ENCODE results near the gene NTRK2. TPM values are rescaled to one million over a fixed set of nuclear protein-coding genes. Genes with fewer than 3 reads are reported as not detected.
A peak's percentile ranks its signal among the peaks of the same experiment; 100 is the strongest.

Gene NTRK2
- total RNA-seq, 4 donors from 2014 or later: 1.1 to 7.3 (median 1.5) TPM

DNA sequence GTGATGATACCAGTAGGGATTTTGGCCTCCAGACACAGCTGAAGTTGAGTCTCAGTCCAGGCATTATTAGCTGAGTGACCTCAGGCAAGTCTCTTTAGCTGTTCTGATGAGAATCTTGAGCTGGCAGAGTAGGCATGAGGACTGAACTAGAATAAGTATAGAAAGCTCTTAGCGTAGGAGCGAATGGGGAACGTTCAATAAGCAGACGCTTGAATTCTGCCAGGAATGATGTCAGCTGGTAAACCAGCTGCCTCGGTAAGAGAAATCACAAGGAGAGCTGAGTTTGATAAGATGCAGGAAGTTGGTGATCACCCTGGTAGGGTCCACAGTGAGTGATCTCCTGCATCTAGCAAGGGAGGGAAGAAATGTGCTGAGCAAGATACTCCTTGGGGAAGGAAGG lies 280.4 kb downstream of the NTRK2 start:
- Histone ChIP-seq H3K36me3 (no peaks in the 10 kb centered on the region), H3K9me3 (no peaks in the 10 kb centered on the region), H3K4me3 (no peak overlapping the region), H3K4me1 (peaks cover 0 to 3% of the 10 kb centered on the region in 2 donors), H3K27ac (no peak overlapping the region), H3K27me3 (no peaks in the 10 kb centered on the region)
- TF ChIP-seq, protein P1, sequence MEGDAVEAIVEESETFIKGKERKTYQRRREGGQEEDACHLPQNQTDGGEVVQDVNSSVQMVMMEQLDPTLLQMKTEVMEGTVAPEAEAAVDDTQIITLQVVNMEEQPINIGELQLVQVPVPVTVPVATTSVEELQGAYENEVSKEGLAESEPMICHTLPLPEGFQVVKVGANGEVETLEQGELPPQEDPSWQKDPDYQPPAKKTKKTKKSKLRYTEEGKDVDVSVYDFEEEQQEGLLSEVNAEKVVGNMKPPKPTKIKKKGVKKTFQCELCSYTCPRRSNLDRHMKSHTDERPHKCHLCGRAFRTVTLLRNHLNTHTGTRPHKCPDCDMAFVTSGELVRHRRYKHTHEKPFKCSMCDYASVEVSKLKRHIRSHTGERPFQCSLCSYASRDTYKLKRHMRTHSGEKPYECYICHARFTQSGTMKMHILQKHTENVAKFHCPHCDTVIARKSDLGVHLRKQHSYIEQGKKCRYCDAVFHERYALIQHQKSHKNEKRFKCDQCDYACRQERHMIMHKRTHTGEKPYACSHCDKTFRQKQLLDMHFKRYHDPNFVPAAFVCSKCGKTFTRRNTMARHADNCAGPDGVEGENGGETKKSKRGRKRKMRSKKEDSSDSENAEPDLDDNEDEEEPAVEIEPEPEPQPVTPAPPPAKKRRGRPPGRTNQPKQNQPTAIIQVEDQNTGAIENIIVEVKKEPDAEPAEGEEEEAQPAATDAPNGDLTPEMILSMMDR (IDR thresholded peaks at IDR 0.05 in 4 of 5, conservative IDR thresholded peaks at IDR 0.05 in 1 of 5): no peak
- TF ChIP-seq POLR2A (IDR thresholded peaks at IDR 0.05): no peak
- DNase-seq: no peak
- in situ Hi-C loops (cut with MboI; ENCODE audit: low sequenced_read_pairs in 4 of 4) (loop anchor here in 3 of 4 donors (10.0 to 25.0 kb wide), 3 partner anchors 255 to 563 kb away; no protein-coding TSS in a partner anchor), intact Hi-C loops (cut with DNase I; ENCODE audit: low total_unique reads) (loop anchor here (10.0 kb wide), 1 partner anchor 555 kb away; no protein-coding TSS in a partner anchor)
- ATAC-seq: no peak

DNA sequence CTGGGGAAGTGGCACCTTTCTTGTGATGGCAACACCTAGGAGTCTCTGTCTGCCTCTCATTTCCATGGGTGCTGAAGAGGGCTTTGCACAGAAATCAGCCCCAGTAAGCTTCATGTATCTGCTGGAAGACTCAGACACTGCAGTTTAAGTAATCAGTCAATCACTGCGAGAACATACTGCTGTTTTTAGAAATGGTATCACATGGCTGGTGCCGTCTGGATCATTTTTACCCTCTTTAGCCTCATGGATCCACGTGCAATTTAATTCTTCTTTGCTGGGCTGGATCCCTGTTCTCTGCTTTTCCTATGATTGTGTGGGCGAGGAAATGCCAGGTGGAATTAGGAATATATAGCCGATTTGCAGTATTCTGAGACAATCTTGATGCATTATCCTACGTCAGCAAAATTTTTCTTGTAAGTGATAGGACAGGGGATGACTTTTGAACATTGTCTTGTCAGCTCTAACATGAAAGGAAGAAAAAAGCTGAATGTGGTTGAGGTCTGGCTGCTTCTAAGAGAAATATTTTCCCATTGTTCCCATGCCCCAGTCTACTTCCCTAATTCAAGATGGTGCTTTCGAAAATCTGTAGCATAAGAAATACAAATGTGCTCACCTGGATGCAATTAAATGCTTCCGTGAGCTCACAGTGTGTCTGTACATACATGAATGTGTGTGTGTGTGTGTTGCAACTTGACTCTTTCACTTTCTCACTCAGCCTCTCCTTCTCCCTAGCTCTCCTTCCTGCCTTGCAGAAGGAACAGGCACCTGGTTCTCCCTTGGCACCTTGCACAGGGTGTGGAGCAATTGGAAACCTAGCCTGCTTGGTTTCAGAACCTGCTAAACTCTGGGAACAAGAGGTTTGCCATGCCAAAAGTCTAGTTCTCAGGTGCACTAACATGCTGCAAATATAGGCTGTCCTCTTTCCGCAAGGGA lies 281.6 kb downstream of the NTRK2 start:
- TF ChIP-seq, protein P1 (IDR thresholded peaks at IDR 0.05 in 4 of 5, conservative IDR thresholded peaks at IDR 0.05 in 1 of 5): no peak
- no peak for TF ChIP-seq POLR2A (IDR thresholded peaks at IDR 0.05)
- no peaks in the 10 kb centered on the region for H3K27me3 ChIP-seq
- in situ Hi-C loops (cut with MboI; ENCODE audit: low sequenced_read_pairs in 4 of 4) (loop anchor here in 3 of 4 donors (10.0 to 25.0 kb wide), 3 partner anchors 256 to 564 kb away; no protein-coding TSS in a partner anchor), intact Hi-C loops (cut with DNase I; ENCODE audit: low total_unique reads) (loop anchor here (10.0 kb wide), 1 partner anchor 556 kb away; no protein-coding TSS in a partner anchor)
- no peak for ATAC-seq
- no peak for DNase-seq
- H3K4me3 ChIP-seq: no peak overlapping the region
- H3K9me3 ChIP-seq: no peaks in the 10 kb centered on the region
- no peak overlapping the region for H3K27ac ChIP-seq
- peaks cover 0 to 3% of the 10 kb centered on the region in 2 donors for H3K4me1 ChIP-seq
- H3K36me3 ChIP-seq: no peaks in the 10 kb centered on the region

DNA sequence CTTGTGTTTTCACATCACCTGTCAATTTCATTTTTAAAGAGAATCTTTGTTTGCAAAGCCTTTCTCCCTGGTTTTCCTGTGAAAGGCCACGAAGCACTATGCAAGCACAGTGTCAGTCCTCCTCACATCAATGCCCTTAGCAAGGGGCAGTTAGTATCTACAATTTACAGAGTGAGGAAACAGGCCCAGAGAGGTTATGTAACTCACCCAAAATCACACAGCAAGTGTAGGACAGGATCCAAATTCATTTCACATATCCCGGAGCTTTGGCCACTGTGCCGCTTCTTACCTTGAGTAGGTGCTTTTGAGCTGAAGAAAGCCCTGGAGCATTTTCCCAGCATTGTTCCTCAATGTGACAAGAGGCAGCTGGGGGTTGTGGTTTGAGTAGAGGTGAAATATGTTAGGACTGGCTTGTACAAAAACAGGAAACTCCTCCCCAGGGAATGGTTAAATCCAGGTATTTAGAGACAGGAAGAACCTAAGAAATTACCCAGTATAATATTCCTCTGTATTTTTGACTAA lies 283.8 kb downstream of the NTRK2 start:
- Histone ChIP-seq H3K9me3 (no peaks in the 10 kb centered on the region), H3K4me3 (no peak overlapping the region), H3K4me1 (peaks cover 0 to 3% of the 10 kb centered on the region in 2 donors), H3K27me3 (no peaks in the 10 kb centered on the region), H3K27ac (no peak overlapping the region), H3K36me3 (no peaks in the 10 kb centered on the region)
- DNase-seq: no peak
- in situ Hi-C loops (cut with MboI; ENCODE audit: low sequenced_read_pairs in 4 of 4) (loop anchor here in 3 of 4 donors (10.0 to 25.0 kb wide), 3 partner anchors 259 to 566 kb away; no protein-coding TSS in a partner anchor), intact Hi-C loops (cut with DNase I; ENCODE audit: low total_unique reads) (loop anchor here (10.0 kb wide), 1 partner anchor 559 kb away; no protein-coding TSS in a partner anchor)
- no peak for ATAC-seq
- TF ChIP-seq, protein P1 (IDR thresholded peaks at IDR 0.05 in 4 of 5, conservative IDR thresholded peaks at IDR 0.05 in 1 of 5): no peak
- TF ChIP-seq POLR2A (IDR thresholded peaks at IDR 0.05): no peak

DNA sequence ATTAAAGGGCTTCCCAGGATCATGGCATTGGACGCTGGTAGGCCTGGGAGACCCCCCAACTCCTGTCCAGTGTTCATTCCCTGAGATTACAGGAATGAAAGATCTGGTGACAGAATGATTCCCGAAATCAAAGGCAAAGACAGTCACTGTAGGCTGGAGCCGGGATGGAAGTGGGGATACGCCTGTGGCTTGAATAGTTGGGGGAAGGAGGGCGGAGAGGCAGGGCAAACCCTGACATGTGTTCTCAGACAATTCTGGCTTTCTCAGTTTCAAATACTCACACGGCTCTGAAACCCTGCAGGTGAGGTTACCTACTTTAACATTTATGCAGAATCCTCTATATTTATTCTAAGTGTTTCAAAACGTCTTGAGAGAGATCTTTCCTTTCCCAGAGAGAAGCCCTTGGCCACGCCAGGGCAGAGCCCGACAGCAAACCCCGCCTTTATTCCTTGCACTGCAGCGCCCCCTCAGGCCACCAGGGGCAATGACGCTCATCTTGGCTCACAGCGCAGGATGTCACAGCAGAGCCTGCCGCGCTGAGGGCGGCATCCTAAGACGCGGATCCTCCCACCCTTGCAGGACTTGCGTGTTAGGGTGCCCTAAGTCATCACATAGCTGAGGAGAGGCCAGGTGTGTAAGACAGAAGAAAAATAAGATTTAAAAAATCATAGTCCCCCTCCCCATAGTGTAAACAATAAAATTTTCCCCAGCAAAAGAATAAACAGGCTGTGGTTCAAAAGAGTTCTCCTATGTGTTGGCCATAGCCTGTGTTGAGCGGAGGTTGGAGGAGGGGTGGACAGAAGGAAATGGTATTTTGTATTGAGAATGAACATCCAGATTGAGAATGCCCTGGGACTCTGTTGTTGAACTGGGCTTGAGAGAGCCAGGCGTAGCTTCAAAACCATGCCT lies 284.5 kb downstream of the NTRK2 start:
- DNase-seq: peak; percentile 24 to 52
- Histone ChIP-seq H3K4me1 (peaks cover 0 to 3% of the 10 kb centered on the region in 2 donors), H3K4me3 (no peak overlapping the region), H3K27ac (no peak overlapping the region), H3K27me3 (no peaks in the 10 kb centered on the region), H3K36me3 (no peaks in the 10 kb centered on the region), H3K9me3 (no peaks in the 10 kb centered on the region)
- peak; percentile 65 to 71 for ATAC-seq
- intact Hi-C loops (cut with DNase I; ENCODE audit: low total_unique reads) (loop anchor here (2.0 to 10.0 kb wide), 2 partner anchors 255 to 559 kb away; no protein-coding TSS in a partner anchor), in situ Hi-C loops (cut with MboI; ENCODE audit: low sequenced_read_pairs in 4 of 4) (loop anchor here in 3 of 4 donors (10.0 to 25.0 kb wide), 3 partner anchors 259 to 567 kb away; no protein-coding TSS in a partner anchor)
- TF ChIP-seq, protein P1 (IDR thresholded peaks at IDR 0.05 in 4 of 5, conservative IDR thresholded peaks at IDR 0.05 in 1 of 5): peak; percentile 56 to 81 (median 66)
- TF ChIP-seq POLR2A (IDR thresholded peaks at IDR 0.05): no peak
